Smooth muscle cell (in vitro differentiated cells): ENCODE measurements around the gene LIN37. TPM values are rescaled to one million over a fixed set of nuclear protein-coding genes. Genes with fewer than 3 reads are reported as not detected.

Experiments used
- DNase-seq: peaks from one replicate; lab custom pipeline; 2025; ENCODE audit not compliant: unreplicated experiment; lab: John Stamatoyannopoulos, UW
- H2AFZ ChIP-seq: fragments of 200-600 bp; sonication (generic); 2 replicates; pipeline ENCODE4 v1.6.0; 2016; ENCODE audit warnings: antibody characterized with exemption, low read depth, mild to moderate bottlenecking
- H3F3A ChIP-seq: fragments of 200-600 bp; sonication (generic); 2 replicates; pipeline ENCODE4 v1.6.0; 2017; ENCODE audit warnings: antibody characterized with exemption, low read depth
- H3K27ac ChIP-seq: fragments of 200-600 bp; sonication (generic); 2 replicates; pipeline ENCODE4 v1.5.1; 2016; ENCODE audit warnings: low read depth, mild to moderate bottlenecking
- H3K27me3 ChIP-seq: fragments of 200-600 bp; sonication (generic); 2 replicates; pipeline ENCODE4 v1.6.1; 2016; ENCODE audit warnings: low read depth, mild to moderate bottlenecking
- H3K36me3 ChIP-seq: fragments of 200-600 bp; sonication (generic); 2 replicates; pipeline ENCODE4 v1.5.1; 2016; ENCODE audit warnings: low read depth
- H3K4me1 ChIP-seq: fragments of 200-600 bp; sonication (generic); 2 replicates; pipeline ENCODE4 v1.5.1; 2016; ENCODE audit warnings: low read depth
- H3K4me2 ChIP-seq: fragments of 200-600 bp; sonication (generic); 2 replicates; pipeline ENCODE4 v1.6.0; 2016; ENCODE audit warnings: mild to moderate bottlenecking
- H3K4me3 ChIP-seq: fragments of 200-600 bp; sonication (generic); 2 replicates; pipeline ENCODE4 v1.5.1; 2016; ENCODE audit warnings: mild to moderate bottlenecking
- H3K79me2 ChIP-seq: fragments of 200-600 bp; sonication (generic); 2 replicates; pipeline ENCODE4 v1.6.0; 2016; ENCODE audit warnings: low read depth, mild to moderate bottlenecking
- H3K9ac ChIP-seq: fragments of 200-600 bp; sonication (generic); 2 replicates; pipeline ENCODE4 v1.6.0; 2016; ENCODE audit warnings: low read depth
- H3K9me3 ChIP-seq: fragments of 200-600 bp; sonication (generic); replicated peaks from 2 replicates; pipeline ENCODE4 v1.5.1; 2016; ENCODE audit warnings: low read depth
- H4K20me1 ChIP-seq: fragments of 200-600 bp; sonication (generic); 2 replicates; pipeline ENCODE4 v1.6.0; 2016; ENCODE audit warnings: low read depth
- CTCF ChIP-seq: fragments of 200-600 bp; sonication (generic); IDR thresholded peaks from 2 replicates; pipeline ENCODE4 v1.5.1; 2017; ENCODE audit warnings: borderline replicate concordance, mild to moderate bottlenecking, antibody characterized with exemption; ENCODE audit not compliant: insufficient read depth, poor library complexity, severe bottlenecking
- WGBS: methylation state at CpG from one replicate; pipeline ENCODE4 v1.1.7; 2016; ENCODE audit warnings: low lambda C conversion rate; 5-methylcytosine and 5-hydroxymethylcytosine counted together
- polyA plus RNA-seq: library from polyadenylated mRNA; unstranded; fragments of >200 nt; fragmentation: Nextera tagmentation; extraction: Ambion mirVana; gene quantifications from 2 replicates; pipeline ENCODE4 v1.2.1, GENCODE V29; 2016
- total RNA-seq: library from RNA; depleted of rRNA; stranded (reverse); fragments of >200 nt; gene quantifications from 2 replicates; pipeline ENCODE4 v1.2.3, GENCODE V29; 2014

Gene LIN37
- total and polyA plus RNA-seq, 2 experiments from 2014 or later: 16.4 to 17.8 TPM

- Histone ChIP-seq H4K20me1 (no peaks in the 10 kb centered on the region), H3K27ac (no peak overlapping the region), H3K27me3 (peaks cover 3% of the 10 kb centered on the region), H3K4me1 (no peaks in the 10 kb centered on the region), H3F3A (no peaks in the 10 kb centered on the region), H3K36me3 (no peaks in the 10 kb centered on the region), H2AFZ (no peak overlapping the region), H3K9ac (no peak overlapping the region), H3K4me2 (no peak overlapping the region), H3K4me3 (no peak overlapping the region), H3K79me2 (no peaks in the 10 kb centered on the region), H3K9me3 (no peaks in the 10 kb centered on the region)
- no peak for DNase-seq
- 78% methylated on average over 18 of the region's 20 CpGs for WGBS
- no peak for TF ChIP-seq CTCF
These were observed 42.8 kb downstream of the LIN37 start for GRCh38 chr19:35790981-35791813.

GRCh38 chr19:35791814-35792279 lies 43.5 kb downstream of the LIN37 start:
- Histone ChIP-seq H3F3A (no peaks in the 10 kb centered on the region), H3K4me1 (no peaks in the 10 kb centered on the region), H3K79me2 (no peaks in the 10 kb centered on the region), H3K9me3 (no peaks in the 10 kb centered on the region), H3K36me3 (no peaks in the 10 kb centered on the region), H3K4me2 (no peak overlapping the region), H3K27me3 (peaks cover 10% of the 10 kb centered on the region), H3K27ac (no peak overlapping the region), H2AFZ (no peak overlapping the region), H4K20me1 (no peaks in the 10 kb centered on the region), H3K4me3 (no peak overlapping the region), H3K9ac (no peak overlapping the region)
- no peak for TF ChIP-seq CTCF
- DNase-seq: no peak
- 96% methylated on average over 7 of the region's 9 CpGs for WGBS

- no peak overlapping the region for H3K4me3 ChIP-seq
- no peaks in the 10 kb centered on the region for H3K9me3 ChIP-seq
- TF ChIP-seq CTCF: no peak
- no peaks in the 10 kb centered on the region for H3K36me3 ChIP-seq
- no peak for DNase-seq
- H4K20me1 ChIP-seq: no peaks in the 10 kb centered on the region
- H2AFZ ChIP-seq: no peak overlapping the region
- H3K4me2 ChIP-seq: no peak overlapping the region
- 91% methylated on average over 15 of the region's 15 CpGs for WGBS
- no peaks in the 10 kb centered on the region for H3K4me1 ChIP-seq
- peaks cover 14% of the 10 kb centered on the region for H3K27me3 ChIP-seq
- H3K27ac ChIP-seq: no peak overlapping the region
- H3K79me2 ChIP-seq: no peaks in the 10 kb centered on the region
- H3K9ac ChIP-seq: no peak overlapping the region
- H3F3A ChIP-seq: no peaks in the 10 kb centered on the region
These were observed 43.9 kb downstream of the LIN37 start for GRCh38 chr19:35792312-35792711.
